GM12878 (cell line): ENCODE data around the gene ANAPC16.

Experiments used
- BRCA1 ChIP-seq: IDR thresholded peaks from 2 replicates; pipeline ENCODE4 v1.6.1; 2011; ENCODE audit warnings: low read depth, low read length, improper control_type of control experiment
- HDAC6 ChIP-seq: fragments of 200-600 bp; sonication (generic); IDR thresholded peaks from one replicate; pipeline ENCODE4 v1.8.0; 2017; ENCODE audit warnings: antibody characterized with exemption; ENCODE audit not compliant: unreplicated experiment
- NBN ChIP-seq: fragments of 450-650 bp; IDR thresholded peaks from 2 replicates; pipeline ENCODE4 v1.6.1; 2016
- NFIC ChIP-seq: IDR thresholded peaks from 2 replicates; pipeline ENCODE4 v1.6.1; 2012; ENCODE audit warnings: low read depth, mild to moderate bottlenecking, inconsistent platforms, low read length, moderate library complexity
- POLR2AphosphoS5 ChIP-seq: IDR thresholded peaks from 2 replicates; pipeline ENCODE4 v1.6.1; 2011; ENCODE audit warnings: mild to moderate bottlenecking, low read length, inconsistent platforms
- RFX5 ChIP-seq: IDR thresholded peaks from 2 replicates; pipeline ENCODE4 v1.6.1; 2011; ENCODE audit warnings: low read depth, low read length, improper control_type of control experiment
- ZZZ3 ChIP-seq: IDR thresholded peaks from 2 replicates; pipeline ENCODE4 v1.6.1; 2011; ENCODE audit warnings: low read depth; ENCODE audit not compliant: control insufficient read depth, insufficient read length
- TF ChIP-seq, protein P1 (sequence below), 3 experiments: IDR thresholded peaks in 2 of 3; conservative IDR thresholded peaks in 1 of 3; 2 replicates each; pipeline ENCODE4 v1.5.1; 2011; ENCODE audit warnings: low read depth in 3 of 3, low read length in 3 of 3, mild to moderate bottlenecking in 3 of 3, control low read depth in 2 of 3, moderate library complexity in 2 of 3, inconsistent platforms in 1 of 3, mixed read lengths in 1 of 3; ENCODE audit not compliant: control insufficient read depth in 2 of 3, insufficient read depth in 1 of 3; ENCODE audit errors: extremely low read depth in 1 of 3

DNA sequence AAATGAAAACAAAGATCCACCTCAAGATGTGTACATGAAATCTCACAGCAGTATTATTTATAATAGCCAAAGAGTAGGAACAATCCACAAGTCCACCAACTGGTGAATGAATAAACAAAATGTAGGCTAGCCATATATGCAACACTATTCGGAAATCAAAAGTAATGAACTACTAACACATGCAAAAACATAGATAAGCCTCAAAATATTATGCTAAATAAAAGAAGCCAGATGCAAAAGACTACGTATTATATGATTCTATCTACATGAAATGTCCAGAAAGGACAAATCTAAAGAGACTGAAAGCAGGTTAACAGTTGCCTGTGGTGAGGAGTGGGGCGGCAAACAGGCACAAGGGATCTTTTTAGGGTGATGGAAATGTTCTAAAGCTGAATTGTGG is 48.7 kb upstream of the ANAPC16 start:
- TF ChIP-seq RFX5 (no peak), POLR2AphosphoS5 (no peak), BRCA1 (no peak), HDAC6 (no peak), ZZZ3 (no peak), NFIC (no peak), NBN (no peak)
- TF ChIP-seq, protein P1, sequence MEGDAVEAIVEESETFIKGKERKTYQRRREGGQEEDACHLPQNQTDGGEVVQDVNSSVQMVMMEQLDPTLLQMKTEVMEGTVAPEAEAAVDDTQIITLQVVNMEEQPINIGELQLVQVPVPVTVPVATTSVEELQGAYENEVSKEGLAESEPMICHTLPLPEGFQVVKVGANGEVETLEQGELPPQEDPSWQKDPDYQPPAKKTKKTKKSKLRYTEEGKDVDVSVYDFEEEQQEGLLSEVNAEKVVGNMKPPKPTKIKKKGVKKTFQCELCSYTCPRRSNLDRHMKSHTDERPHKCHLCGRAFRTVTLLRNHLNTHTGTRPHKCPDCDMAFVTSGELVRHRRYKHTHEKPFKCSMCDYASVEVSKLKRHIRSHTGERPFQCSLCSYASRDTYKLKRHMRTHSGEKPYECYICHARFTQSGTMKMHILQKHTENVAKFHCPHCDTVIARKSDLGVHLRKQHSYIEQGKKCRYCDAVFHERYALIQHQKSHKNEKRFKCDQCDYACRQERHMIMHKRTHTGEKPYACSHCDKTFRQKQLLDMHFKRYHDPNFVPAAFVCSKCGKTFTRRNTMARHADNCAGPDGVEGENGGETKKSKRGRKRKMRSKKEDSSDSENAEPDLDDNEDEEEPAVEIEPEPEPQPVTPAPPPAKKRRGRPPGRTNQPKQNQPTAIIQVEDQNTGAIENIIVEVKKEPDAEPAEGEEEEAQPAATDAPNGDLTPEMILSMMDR (IDR thresholded peaks at IDR 0.05 in 2 of 3, conservative IDR thresholded peaks at IDR 0.05 in 1 of 3; ENCODE audit: control insufficient read depth in 2 of 3, extremely low read depth in 1 of 3, insufficient read depth in 1 of 3, low read depth in 3 of 3, low read length in 3 of 3) = no peak
